GM12878 (cell line): Measurements from ENCODE around the gene PET117. TPM values are rescaled to one million over a fixed set of nuclear protein-coding genes. Genes with fewer than 3 reads are reported as not detected.

ENCODE experiments used
- BACH1 ChIP-seq: fragments of 450-650 bp; IDR thresholded peaks from 2 replicates; pipeline ENCODE4 v1.6.1; 2017; ENCODE audit warnings: mild to moderate bottlenecking, borderline replicate concordance
- BRCA1 ChIP-seq: IDR thresholded peaks from 2 replicates; pipeline ENCODE4 v1.6.1; 2011; ENCODE audit warnings: low read depth, low read length, improper control_type of control experiment
- EED ChIP-seq: sonication (generic); IDR thresholded peaks from 2 replicates; pipeline ENCODE4 v1.6.1; 2016; ENCODE audit warnings: antibody characterized with exemption, low read depth
- EZH2 ChIP-seq: IDR thresholded peaks from 2 replicates; pipeline ENCODE4 v1.6.1; 2012; ENCODE audit warnings: low read depth, mild to moderate bottlenecking, control low read depth, inconsistent platforms, low read length, borderline replicate concordance; ENCODE audit not compliant: control insufficient read depth
- IRF3 ChIP-seq: fragments of 450-650 bp; IDR thresholded peaks from 2 replicates; pipeline ENCODE4 v1.6.1; 2014; ENCODE audit warnings: mild to moderate bottlenecking
- NKRF ChIP-seq: fragments of 450-650 bp; conservative IDR thresholded peaks from 2 replicates; pipeline ENCODE4 v1.6.1; 2017; ENCODE audit warnings: mild to moderate bottlenecking, moderate library complexity
- RAD21 ChIP-seq: IDR thresholded peaks from 2 replicates; pipeline ENCODE4 v1.6.1; 2011; ENCODE audit warnings: mild to moderate bottlenecking, low read depth, low read length, moderate library complexity; ENCODE audit not compliant: insufficient read depth
- RB1 ChIP-seq: fragments of 450-650 bp; formaldehyde crosslinking; IDR thresholded peaks from 2 replicates; pipeline ENCODE4 v1.6.1; 2017; ENCODE audit warnings: mild to moderate bottlenecking, borderline replicate concordance
- REST ChIP-seq: IDR thresholded peaks from 2 replicates; pipeline ENCODE4 v1.6.1; 2012; ENCODE audit warnings: mild to moderate bottlenecking, low read depth, low read length
- SRF ChIP-seq, 2 experiments: IDR thresholded peaks; 2 replicates each; pipeline ENCODE4 v1.6.1; 2011; ENCODE audit warnings: low read depth in 2 of 2, low read length in 2 of 2, mild to moderate bottlenecking in 1 of 2, moderate library complexity in 1 of 2
- SUPT20H ChIP-seq: IDR thresholded peaks from 2 replicates; pipeline ENCODE4 v1.6.1; 2011; ENCODE audit warnings: low read depth, mild to moderate bottlenecking, low read length, moderate library complexity, borderline replicate concordance; ENCODE audit not compliant: control insufficient read depth
- ZBTB11 ChIP-seq: fragments of 450-650 bp; formaldehyde crosslinking; IDR thresholded peaks from 2 replicates; pipeline ENCODE4 v1.5.0; 2022; ENCODE audit warnings: mild to moderate bottlenecking, missing genetic modification characterization
- ZBTB4 ChIP-seq: fragments of 450-650 bp; formaldehyde crosslinking; IDR thresholded peaks from 2 replicates; pipeline ENCODE4 v1.4.0; 2022; ENCODE audit warnings: mild to moderate bottlenecking, moderate library complexity
- ZNF217 ChIP-seq: fragments of 450-650 bp; IDR thresholded peaks from 2 replicates; pipeline ENCODE4 v1.6.1; 2017; ENCODE audit warnings: antibody characterized with exemption, mild to moderate bottlenecking
- polyA plus RNA-seq, 11 experiments: library from polyadenylated mRNA; depleted of rRNA in 4 of 11; unstranded in 6 of 11; stranded (reverse) in 5 of 11; fragments of >200 nt; fragmentation: Nextera tagmentation in 4 of 11; fragmentation: Illumina TruSeq in 1 of 11; extraction: Ambion mirVana in 4 of 11; extraction: Trizol in 1 of 11; gene quantifications; 1 replicate in 1 of 11; 2 replicates in 10 of 11; pipeline versions ENCODE4 v1.2.1 to v1.2.3, GENCODE V29; 2011 to 2016; ENCODE audit warnings: inconsistent platforms in 2 of 11, missing spikeins in 2 of 11, low read depth in 1 of 11
- total RNA-seq, 4 experiments: library from RNA; depleted of rRNA in 3 of 4; stranded (reverse); fragments of >200 nt in 3 of 4; fragmentation: Illumina TruSeq in 1 of 4; extraction: Trizol in 1 of 4; gene quantifications; 2 replicates each; pipeline versions ENCODE4 v1.2.1 to v1.2.3, GENCODE V29; 2013 to 2021

Gene PET117
- total and polyA plus RNA-seq, 10 of the 15 experiments (the other 5 are each of a cell fraction or from before 2014, with no cell fraction given): 6.0 to 20.6 (median 11.8) TPM

GRCh38 chr20:18137412-18138265, at the start of gene PET117, which contains the start of gene KAT14 (continued):
- no peak for TF ChIP-seq RAD21
- TF ChIP-seq SRF (IDR thresholded peaks at IDR 0.05; ENCODE audit: low read depth in 2 of 2, low read length in 2 of 2): peak; percentile 95 to 99
- TF ChIP-seq ZBTB4 (CRISPR knock-in tag): peak; percentile 91
- peak; percentile 82 for TF ChIP-seq NKRF
- TF ChIP-seq REST: no peak
- no peak for TF ChIP-seq BRCA1
- peak; percentile 63 for TF ChIP-seq BACH1
- no peak for TF ChIP-seq EZH2
- 0 out of 2 replicates have a peak, but pooled peaks have one; percentile 64 for TF ChIP-seq RB1
- TF ChIP-seq SUPT20H: no peak
- TF ChIP-seq EED: no peak
- TF ChIP-seq ZNF217: no peak
- TF ChIP-seq ZBTB11 (CRISPR knock-in tag): peak; percentile 61
- no peak for TF ChIP-seq IRF3
